Right ventricle myocardium inferior (tissue), 1 donor: ENCODE results near the gene GPHN. TPM values are rescaled to one million over a fixed set of nuclear protein-coding genes. Genes with fewer than 3 reads are reported as not detected.

Source experiments
- ATAC-seq: fragments of 200-7000 bp; cut with Tn5 transposase; one replicate; pipeline ENCODE4 v1.9.1; 2020; ENCODE audit warnings: mild to moderate bottlenecking, moderate library complexity
- DNase-seq: peaks from one replicate; pipeline ENCODE4 v3.0.0; 2021; ENCODE audit errors: missing footprints
- intact Hi-C: fragments of 100-400 bp; cut with DNase I; formaldehyde crosslinking; loops from one replicate; pipeline ENCODE4 v1.11.0; 2022
- total RNA-seq: library from RNA; stranded (reverse); fragmentation: NEBNext Ultra II Directional; extraction: Animal tissue kit (Norgen Biotek cat#: 25700); gene quantifications from one replicate; pipeline ENCODE4 v1.2.1, GENCODE V29; 2021
- donor health status: DM: no; HTN: yes; CAD: no; lungs with severe emphysema.

GPHN gene
- total RNA-seq, 1 donor from 2014 or later: 23.5 TPM

GRCh38 chr14:67218126-67218525, 710.2 kb downstream of the GPHN start:
- ATAC-seq (no peak), DNase-seq (no peak)
- intact Hi-C loops: no loop called here

GRCh38 chr14:67221248-67221981, 713.5 kb downstream of the GPHN start:
- ATAC-seq (no peak), DNase-seq (no peak)
- intact Hi-C loops: no loop called here

- ATAC-seq (no peak), DNase-seq (no peak)
- intact Hi-C loops: no loop called here
Observed at GRCh38 chr14:67221982-67222328, 714.0 kb downstream of the GPHN start.

- no peak for DNase-seq
- intact Hi-C loops: no loop called here
Observed at GRCh38 chr14:67225523-67225922, 717.6 kb downstream of the GPHN start.

GRCh38 chr14:67228325-67228984, 720.5 kb downstream of the GPHN start:
- no peak for DNase-seq
- ATAC-seq: no peak
- intact Hi-C loops: no loop called here

More at GRCh38 chr14:67225523-67225922, 717.6 kb downstream of the GPHN start:
- no peak for ATAC-seq

Other genes starting within 250 kb of the GPHN start
- not detected for gene CCDC196, start 21.8 kb upstream of the GPHN start, total RNA-seq